ENCODE data around the gene LHX1.

The LHX1 gene

DNA sequence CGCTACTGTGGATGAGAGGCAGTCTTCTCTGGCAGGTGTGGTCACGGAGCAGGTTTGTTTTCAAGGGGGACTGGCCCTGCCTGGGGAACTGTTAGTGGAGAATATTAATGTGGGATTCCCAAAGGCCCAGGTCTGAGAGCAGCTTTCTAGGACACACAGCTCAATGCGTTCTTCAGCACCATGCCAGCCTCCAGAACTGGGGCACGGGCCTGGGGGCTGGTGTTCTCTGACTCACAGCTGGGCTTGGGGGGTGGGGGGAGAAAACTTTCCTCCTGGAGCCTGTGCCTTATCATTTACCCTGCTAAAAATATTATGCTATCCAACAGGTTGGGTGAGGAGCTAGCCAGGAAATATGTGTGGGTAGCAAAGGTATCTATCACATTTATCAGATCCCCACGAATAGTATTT is 13.5 kb upstream of the LHX1 start:
- no peak for DNase-seq

DNA sequence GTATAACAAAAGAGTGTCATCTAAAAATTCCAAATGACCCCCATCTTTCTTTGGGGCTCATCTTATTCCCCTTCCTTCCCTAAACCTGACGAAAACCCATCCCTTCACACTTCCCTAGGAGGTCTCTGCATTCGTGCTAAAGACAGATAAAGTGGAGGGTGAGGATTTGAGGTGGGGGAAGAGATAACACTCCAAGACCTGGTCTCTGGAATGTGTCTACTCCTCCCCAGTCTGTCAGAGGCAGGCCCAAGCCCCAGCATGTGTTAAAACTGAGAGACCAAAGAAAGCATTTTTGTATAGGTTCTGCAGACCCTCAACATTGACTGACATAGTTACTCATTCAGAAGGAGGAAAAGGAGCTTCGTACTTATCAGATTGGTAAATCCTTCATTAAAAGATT is 11.0 kb upstream of the LHX1 start:
- no peak for DNase-seq

DNA sequence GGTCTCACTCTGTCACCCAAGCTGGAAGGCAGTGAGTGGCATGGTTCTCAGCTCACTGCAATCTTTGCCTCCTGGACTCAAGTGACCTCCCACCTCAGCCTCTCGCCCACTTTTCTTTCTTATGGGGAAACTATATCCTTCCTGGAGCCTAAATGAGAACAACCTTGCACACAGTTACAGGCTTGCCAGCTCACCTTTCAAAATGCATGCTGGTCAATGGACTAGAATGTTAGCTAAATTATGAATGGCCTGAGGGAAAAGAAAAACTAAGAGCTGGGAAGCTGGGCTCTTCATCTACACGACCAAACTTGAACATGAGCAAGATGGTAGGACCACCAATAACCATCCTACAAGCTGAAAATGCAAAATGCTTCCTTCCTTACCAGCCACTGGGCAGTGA is 10.6 kb upstream of the LHX1 start:
- DNase-seq, result no peak

DNA sequence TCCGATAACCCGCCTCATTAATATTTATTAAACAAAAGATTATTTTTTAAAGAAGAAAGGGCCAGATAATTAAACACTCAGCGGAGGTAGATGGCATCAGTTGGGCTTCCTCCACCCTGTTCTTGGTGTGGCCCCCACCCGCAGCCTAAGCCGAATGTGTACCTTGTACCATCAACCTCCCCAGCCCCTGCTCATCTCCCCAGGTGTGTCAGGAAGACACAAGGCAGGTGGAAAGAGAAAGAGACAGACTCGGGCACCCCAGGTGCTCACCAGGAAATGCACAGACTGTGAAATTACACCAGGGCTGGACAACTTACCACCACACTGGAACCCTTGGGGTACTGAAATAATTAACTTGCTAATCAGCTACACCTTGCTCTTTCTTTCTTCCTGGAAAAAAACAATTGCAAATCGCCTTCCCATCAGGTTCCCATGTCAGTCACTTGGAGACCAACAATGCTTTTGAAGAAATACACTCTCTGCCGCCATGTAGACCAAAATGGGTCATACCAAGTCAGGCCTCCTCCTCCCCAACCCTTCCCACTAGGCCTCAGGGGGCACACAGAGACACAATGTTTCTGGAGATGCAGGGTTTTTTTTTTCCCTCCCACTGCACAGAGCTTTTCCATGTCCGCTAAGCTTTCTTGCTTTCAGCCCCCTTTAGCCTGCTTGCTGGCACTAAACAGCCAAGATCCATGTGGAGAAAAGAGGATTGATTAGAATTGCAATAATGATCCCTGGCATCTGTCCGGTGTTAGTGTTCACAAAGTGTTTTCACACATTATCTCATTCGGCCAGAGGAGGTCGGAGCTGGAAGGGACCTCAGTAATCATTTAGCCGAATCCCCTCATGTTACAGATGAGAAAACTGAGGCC is 8.6 kb upstream of the LHX1 start:
- DNase-seq, result no peak

DNA sequence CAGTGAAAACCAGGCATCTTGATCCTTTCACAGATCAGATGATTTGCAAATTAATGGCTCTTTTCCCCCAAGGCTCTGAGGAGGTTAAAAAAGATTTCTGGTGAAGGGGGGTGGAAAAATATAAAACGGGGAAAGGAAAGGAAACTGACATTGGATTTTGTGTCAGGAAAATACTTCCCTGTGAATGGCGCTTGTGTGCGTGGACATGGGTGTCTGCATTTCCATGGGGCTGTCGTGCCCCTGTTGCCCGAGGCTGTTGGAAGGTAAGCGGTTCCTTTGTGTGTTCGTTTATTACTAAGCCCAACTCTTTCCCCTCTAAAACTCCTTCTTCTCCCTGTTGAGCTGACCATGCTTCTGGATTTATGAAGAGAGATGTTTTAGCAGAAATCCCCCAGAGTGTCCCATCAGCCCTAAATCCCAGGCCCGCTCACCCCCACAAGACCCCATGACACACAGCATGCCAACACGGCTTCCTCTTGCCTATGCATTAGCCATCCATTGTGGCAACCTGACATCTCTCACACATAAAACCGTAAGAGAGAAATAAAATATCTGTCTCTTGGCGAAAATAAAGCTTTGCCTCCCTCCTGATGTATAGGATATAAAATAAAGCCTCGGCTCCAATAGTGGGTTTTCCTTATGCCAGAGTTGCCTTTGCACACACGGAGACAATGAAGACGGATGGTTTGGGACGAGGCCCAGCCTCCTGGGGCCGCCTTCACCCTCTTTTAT is 7.3 kb upstream of the LHX1 start:
- no peak for DNase-seq

DNA sequence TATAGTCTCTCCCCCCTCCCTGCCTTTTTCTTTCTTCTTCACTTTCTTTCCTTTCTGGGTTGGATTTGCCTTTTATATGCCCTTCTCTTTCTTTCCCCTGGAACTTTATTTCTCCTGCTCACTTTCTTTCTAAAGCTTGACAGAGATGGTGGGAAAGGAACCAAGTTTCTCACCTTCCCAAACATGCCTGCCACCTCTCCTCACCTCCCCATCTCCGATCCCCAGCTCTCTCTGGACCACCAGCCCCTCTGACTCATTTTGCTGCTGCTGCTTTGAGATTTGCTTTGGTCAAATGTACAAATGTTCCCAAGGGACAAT is 6.7 kb upstream of the LHX1 start:
- DNase-seq, result no peak

DNA sequence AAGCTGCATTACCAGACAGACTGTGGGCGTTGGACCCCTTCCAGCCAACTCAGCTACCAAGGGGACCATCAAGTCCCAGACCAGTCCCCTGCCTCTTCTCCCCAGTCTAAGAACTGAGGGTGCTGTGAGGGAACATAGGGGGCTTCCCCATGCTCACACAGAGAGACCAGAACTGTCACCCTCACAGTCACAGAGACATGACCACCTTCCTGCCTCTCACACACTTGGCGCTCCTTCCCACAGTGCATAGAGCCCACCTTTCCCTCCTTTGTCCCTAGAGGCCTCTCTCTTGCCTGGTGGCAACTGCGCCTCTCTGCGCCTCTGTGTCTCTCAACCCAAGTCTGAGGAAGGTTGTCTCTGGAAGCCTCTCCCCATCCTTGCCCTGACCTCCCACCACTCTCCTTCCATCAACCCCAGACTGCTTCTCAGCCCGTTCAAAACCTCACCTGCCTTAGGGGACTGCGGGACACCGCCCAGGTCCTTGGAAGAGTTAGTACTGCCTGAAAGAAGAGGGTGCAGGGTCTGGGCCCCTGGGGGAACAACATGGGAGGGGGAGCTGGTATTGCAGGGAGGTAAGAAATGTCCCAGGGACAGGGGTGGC is 6.1 kb upstream of the LHX1 start:
- no peak for DNase-seq

DNA sequence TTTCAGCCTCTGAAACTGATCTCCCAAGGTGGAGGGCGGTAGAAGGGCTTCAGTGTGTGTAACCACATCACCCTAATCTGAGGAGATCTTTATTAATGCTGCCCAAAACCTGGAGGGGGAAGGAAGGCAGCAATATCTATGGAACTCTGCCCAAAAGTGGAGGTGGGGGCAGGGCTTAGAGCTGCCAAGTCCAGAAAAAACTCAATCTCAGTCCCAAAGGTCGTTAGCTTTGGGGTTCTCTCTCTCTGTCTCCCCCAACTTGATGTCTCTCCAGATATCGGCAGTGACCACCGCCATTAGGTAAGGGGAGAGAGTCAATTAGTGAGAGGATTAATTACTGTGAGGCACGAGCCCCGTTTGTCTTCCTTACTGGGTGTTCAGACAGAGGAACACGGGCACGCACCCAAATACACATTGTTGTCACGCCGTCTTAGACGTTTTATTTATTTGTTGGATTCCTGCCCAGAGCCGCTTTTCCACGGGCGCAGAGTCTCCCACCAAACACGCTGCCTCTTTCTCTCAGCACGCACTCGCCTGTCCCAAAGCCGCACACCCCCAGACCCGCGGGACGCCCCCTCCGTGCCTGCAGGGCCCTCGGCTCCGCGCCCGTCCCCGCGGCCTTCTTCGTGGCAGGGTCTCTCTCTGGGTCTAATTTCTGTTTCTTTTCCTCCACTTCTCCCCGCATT is 5.4 kb upstream of the LHX1 start:
- DNase-seq, result no peak

DNA sequence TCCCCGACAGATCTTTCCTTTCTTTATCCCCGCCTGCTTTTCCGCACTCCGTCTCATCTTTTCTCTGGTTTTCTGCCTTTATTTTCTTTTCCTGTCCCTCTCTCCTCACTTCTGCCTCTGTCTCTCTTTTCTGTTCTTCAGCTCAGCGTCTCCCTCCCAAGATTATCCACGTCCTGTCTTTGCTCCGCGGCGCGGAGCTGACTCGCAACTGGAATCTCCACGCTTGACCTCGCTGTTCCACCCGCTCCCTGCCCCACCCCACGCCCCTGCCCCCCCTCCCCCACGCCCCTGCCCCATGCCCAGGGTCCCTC is 4.9 kb upstream of the LHX1 start:
- DNase-seq, result no peak

DNA sequence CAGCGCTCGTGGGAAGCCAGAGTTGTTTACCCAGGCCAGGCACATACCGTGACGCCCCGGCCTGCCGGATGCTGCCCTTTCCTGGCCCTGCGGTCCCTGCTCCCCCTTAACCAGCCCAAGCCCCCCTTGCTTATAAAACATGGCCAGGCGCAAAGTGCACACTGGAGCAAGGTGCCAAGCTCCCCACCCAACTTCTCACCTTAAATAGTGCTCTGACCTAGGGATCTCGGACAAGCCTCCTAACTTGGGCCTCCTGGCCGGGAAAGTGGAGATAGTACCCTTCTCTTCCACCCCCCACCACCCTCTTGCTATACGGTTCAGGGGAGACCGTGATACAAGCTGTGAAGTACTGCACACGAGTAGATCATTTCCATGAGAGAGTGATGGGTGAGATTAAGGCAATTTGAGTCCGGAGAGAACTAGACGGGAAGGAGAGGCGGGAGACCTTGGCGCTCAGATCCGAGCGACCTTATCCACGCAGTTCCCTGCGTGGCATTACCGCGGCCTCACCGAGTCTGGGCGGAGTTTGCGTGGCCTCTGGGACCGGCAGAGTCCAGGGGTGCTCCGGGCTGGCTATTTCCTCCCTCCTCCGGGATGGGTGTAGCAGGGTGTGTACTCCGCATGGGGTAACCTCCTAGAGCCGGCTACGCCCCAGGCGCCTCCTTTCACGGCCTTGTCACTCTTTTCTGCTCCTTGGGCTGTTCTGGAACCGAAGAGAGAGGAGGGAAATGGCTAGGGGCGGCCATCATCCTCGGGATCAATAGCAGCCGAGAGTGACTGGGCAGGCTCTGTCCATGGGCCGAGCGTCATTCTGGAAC is 4.4 kb upstream of the LHX1 start:
- DNase-seq, result no peak

DNA sequence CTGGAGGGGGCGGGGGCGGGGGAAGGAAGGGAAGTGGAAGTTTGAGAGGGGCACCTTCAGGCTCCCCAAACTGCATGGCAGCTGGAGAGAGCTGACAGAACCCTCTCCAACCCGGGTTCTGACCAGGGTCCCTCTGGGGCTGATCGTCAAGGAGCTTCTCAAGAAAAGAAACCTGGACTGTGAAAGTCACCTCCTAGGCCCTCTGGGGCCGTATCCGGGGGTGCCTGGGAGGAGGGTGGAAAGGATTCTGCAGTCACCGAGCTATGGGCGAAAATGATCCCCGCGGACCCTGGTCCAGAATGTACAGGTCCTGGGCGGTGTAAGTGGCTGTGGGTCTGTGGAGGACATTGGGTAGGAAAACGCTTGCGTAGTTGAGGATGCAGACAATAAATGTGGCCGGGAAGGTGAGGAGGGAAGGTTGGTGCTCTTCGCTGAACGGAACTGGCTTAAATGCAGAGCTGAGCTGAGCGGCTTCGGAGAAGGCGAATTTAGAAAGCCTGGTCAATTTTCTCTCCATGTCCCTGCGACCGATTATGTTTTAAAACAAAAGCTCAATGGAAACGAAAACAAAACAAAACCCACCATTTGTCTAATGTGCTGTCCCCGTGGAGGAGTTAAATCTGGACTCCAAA is 3.6 kb upstream of the LHX1 start:
- no peak for DNase-seq

DNA sequence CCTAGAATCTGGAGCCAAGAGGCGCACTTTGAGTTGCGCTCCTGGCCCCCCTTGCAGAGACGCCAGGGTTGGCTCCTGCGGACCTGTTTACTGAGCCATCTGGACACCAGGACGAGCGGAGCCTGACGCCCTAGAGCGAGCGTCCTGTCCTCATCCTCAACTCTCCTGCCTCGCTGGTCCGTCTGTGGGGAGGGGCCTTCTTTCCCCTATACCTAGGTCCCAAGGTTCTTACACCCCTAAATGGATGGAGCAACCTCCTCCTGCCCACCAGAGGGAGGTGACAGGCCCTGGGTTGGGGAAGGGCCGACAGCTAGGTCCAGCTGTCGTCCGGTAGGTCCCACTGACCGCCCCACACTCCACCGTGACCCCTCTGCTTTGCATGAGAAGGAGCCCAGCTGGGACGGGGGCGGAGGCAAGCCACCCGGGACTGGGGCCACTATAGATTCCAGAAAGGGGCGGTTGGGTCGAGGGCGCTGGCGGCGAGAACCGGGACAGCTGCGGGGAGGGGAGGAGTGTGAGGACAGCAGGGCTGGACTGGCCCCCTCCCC is 3.1 kb upstream of the LHX1 start:
- DNase-seq, result no peak

DNA sequence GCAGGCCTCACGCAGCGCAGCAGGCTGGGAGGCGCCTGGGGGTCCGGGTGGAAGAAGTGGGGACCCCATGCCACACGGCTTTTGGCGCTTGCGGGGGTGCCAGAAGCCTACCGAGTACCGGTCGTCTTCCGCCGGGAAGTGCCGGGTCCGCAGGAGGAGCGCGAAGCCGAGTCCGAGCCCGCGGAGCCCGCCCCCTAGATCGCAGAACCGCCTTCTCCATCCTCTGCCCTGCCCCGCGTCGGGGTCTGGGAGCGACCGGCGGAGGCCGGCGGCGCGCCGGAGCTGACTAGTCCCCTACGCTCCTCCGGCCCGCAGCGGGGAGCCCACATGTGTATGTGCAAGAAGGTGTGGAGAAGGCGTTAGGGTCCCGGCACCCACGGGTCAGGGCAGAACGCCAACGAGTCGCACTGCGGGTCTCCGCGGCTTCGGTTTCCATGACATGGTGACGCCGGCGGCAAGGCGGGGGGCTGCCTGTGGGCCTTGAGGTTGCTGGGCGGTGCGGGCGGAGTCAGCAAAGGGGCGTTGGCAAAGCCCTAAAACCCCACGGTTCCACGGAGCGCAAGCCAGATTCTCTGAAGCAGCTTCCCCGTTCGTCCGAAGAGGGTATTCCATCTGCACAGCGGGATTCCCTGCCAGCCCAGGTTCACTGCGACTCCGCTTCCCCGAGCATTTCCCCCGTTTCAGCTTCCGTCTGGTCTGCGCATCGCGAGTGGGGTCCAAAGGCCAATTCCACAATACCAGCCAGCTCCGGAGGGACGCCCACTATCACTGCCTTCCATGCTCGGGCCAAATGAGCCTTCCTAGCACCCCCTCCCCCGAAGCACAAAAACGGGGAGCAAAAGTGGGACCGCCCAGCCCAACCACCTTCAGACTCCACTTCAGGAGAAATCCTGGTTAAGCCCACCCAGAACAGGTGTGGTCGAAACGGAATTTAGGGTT is 2.3 kb upstream of the LHX1 start:
- DNase-seq, result no peak

DNA sequence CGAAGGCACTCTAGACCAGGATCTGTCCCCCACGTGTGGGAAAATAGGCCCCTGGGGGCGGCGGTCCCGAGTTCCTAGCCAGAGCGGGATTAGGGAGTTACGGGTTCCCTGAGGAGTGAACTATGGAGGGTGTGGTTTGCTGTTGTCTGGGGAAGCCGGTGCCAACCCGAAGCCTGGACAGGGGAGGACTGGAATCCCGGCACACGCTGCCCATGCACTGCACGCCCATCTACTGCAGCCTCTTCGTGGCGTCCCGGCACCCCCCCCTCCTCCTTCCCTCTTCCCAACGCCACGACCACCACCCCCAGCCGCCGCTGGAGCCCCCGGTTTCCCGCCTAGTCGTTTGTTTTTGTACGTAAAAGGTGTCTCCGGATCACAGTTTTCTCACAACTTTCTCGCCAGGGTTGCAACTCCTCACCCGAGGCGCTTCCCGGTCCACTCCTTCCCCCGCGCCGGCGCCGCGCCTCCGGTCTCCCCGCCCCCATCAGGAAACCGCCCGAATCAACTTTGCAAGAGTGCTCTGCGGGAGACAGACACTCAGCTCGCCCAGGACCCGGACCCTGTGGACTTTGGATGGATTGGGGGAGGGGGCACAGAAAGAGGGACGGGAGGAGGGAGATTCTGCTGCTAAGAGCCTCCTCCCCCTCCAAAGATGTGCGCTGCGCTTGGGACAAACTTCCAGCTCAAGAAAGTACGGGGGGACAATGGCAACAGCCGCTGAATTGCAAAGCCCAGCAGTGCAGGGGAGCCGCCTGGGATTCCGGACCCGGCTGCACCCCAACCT is 1.4 kb upstream of the LHX1 start:
- no peak for DNase-seq

DNA sequence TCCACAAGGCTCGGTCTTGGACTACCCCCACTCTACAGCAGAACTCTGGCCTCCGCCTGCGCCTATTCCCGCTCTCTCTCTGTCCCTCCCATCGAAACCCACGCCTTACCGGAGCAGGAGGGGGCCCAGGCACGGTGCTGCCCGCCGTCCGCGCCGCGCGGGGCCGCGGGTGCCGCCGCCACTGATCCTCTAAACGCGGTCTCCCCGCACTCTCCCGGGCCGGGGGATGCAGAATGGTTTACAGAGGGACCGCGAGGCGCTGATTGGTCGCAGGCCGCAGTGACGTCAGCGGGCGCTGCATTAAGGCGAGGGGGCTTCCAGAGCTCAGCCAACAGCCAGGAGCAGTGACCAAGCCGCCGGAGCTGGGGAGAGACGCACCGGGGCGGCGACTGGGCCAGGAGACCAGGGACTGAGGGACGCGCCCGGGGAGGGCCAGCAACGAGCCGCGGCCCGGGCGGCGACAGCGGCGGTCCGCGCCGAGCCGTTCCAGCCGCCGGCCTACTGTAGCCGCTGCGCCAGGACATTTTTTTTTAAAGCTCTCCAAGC is 747 bp upstream of the LHX1 start:
- no peak for DNase-seq

DNA sequence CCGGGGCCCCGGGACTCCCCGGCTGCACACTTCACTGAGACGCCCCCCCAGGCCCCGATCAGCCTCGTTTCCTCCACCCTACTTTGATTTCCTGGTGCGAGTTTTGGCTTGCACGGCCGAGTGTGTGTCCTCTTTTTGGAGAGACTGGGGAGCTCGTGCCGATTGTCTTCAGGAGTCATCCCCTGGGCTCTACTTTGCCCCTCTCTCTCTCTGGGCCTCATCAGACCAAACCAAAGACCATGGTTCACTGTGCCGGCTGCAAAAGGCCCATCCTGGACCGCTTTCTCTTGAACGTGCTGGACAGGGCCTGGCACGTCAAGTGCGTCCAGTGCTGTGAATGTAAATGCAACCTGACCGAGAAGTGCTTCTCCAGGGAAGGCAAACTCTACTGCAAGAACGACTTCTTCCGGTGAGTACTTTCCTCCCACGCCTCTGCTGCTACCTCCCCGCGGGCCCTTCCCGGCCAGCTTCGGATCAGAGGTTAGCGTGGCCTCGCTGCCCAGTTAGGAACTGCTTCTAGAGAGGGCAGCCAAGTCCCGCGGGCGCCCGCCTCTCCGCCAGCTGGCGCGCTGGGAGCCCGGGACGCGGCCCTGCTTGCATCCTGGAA is 787 bp downstream of the LHX1 start:
- no peak for DNase-seq

DNA sequence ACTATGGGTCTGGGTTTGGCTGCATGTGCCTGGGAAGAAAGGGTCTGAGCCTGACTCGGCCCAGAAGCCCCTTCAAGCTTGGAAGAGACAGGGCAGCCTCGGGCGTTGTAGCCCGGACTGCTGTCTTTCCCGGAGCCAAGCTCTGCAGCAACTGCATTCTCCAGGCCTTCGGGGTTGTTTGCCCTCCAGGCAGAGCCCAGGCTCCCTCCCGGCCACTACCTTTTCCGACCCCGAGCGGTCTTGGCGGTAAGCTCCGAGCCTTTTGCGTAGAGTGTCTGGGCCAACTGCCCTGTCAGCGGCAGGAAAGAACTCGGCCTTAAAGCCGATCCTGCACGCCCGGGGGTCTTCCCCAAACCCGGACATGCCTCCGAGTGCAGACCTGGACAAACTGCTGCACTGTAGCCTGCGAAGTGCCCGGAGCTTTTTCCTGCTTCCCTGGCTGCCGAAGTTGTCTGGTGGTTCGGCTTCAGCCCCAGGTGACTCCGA is 1.3 kb downstream of the LHX1 start:
- DNase-seq, result no peak

DNA sequence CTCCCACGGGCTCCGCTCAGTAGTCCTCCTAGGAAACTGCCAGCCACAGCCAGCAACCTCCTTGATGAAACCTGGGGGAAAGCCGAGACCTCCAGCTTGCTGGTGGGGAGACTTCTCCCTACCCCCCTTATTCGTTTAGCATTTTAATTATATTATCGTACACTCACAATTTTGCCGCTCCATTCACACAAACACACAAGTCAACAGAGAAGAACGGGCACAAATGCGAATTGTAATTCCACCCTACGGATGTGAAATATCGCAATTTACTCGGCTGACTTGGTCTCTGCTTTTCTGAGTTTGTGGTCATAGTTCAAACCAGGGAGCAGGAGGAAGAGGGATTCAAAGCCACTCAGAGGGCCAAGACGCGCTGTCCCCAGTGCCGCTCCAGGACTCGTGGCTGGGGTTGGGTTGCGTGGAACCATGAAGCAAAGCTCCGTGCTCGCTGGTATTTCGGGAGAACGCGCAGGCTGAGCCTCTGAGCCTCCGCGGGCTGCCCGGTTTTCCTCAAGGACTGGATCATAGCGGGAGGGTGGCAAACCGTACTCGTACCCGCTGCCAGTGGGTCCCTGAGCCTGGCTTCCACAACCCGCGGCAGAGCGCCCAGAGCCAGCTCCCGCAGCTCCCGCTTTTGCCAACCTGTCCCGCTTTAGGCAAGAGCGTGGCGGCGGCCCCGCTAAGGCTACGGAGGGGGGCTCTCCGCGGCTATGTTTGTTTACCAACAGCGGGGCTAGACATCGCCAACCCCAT is 2.0 kb downstream of the LHX1 start:
- DNase-seq, result no peak

All from hematopoietic multipotent progenitor cell treated with erythropoietin and hydrocortisone succinate and interleukin-3 and kit ligand, for 8 days (in vitro differentiated cells).